RWPE2 (cell line): ENCODE data around the gene TNRC6B.
"Not testable (repeated sequence)": the region's sequence is repeated elsewhere in the genome, so short reads cannot be mapped to it uniquely, and the experiment has no call there.

Experiments used
- ATAC-seq: fragments of 200-7000 bp; cut with Tn5 transposase; 3 replicates; pipeline ENCODE4 v1.9.1; 2021; ENCODE audit warnings: low read depth
- DNase-seq: peaks from one replicate; pipeline ENCODE4 v3.0.0-alpha.2; 2020; ENCODE audit warnings: low spot score
- H3K27ac ChIP-seq: fragments of 450-650 bp; 2 replicates; pipeline ENCODE4 v1.5.1; 2017; ENCODE audit warnings: mild to moderate bottlenecking; ENCODE audit not compliant: poor library complexity, severe bottlenecking
- H3K27me3 ChIP-seq: fragments of 250-450 bp; sonication (Bioruptor Pico); 2 replicates; pipeline ENCODE4 v1.5.1; 2021; ENCODE audit warnings: mild to moderate bottlenecking, moderate library complexity; ENCODE audit not compliant: insufficient read depth, poor library complexity, severe bottlenecking
- H3K36me3 ChIP-seq: fragments of 250-450 bp; sonication (Bioruptor Pico); 2 replicates; pipeline ENCODE4 v1.5.1; 2020; ENCODE audit warnings: low read depth, mild to moderate bottlenecking, moderate library complexity
- H3K4me1 ChIP-seq: fragments of 250-450 bp; sonication (Bioruptor Pico); 2 replicates; pipeline ENCODE4 v1.5.1; 2021; ENCODE audit warnings: mild to moderate bottlenecking, moderate library complexity; ENCODE audit not compliant: insufficient read depth, poor library complexity, severe bottlenecking
- H3K4me3 ChIP-seq: fragments of 250-450 bp; sonication (Bioruptor Pico); 2 replicates; pipeline ENCODE4 v1.5.1; 2021; ENCODE audit warnings: mild to moderate bottlenecking, moderate library complexity; ENCODE audit not compliant: severe bottlenecking
- H3K9me3 ChIP-seq: fragments of 250-450 bp; sonication (Bioruptor Pico); 2 replicates; pipeline ENCODE4 v1.5.1; 2021; ENCODE audit warnings: mild to moderate bottlenecking, moderate library complexity; ENCODE audit not compliant: severe bottlenecking
- TF ChIP-seq, protein P1 (sequence below): fragments of 450-650 bp; IDR thresholded peaks from one replicate; pipeline ENCODE4 v1.5.1; 2017; ENCODE audit warnings: mild to moderate bottlenecking, moderate library complexity; ENCODE audit not compliant: poor library complexity, severe bottlenecking

The TNRC6B gene

DNA sequence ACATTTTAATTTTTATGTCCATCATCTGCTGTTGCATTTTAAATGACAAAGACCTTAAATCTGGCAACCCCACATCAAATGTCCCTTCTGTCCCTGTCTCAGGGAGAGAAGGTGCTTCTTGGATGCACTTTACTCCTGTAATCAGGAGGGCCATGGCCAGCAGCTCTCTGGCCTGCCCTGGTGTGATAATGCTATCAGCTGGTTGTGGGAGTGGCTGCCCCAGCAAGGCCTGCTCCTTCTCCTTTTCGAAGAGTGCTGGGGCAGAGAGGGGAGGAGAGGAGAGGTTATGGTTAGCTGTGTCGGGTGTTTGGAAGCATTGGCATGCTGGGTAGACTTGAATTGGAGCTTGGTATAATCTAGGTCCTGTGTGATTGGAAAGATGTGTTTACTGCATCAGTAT, 12.8 kb downstream of the TNRC6B start:
- Histone ChIP-seq H3K4me3 (no peak overlapping the region), H3K4me1 (peaks cover 13% of the 10 kb centered on the region), H3K27me3 (no peaks in the 10 kb centered on the region), H3K9me3 (peaks cover 2% of the 10 kb centered on the region), H3K27ac (no peak overlapping the region), H3K36me3 (no peaks in the 10 kb centered on the region)
- TF ChIP-seq, protein P1, sequence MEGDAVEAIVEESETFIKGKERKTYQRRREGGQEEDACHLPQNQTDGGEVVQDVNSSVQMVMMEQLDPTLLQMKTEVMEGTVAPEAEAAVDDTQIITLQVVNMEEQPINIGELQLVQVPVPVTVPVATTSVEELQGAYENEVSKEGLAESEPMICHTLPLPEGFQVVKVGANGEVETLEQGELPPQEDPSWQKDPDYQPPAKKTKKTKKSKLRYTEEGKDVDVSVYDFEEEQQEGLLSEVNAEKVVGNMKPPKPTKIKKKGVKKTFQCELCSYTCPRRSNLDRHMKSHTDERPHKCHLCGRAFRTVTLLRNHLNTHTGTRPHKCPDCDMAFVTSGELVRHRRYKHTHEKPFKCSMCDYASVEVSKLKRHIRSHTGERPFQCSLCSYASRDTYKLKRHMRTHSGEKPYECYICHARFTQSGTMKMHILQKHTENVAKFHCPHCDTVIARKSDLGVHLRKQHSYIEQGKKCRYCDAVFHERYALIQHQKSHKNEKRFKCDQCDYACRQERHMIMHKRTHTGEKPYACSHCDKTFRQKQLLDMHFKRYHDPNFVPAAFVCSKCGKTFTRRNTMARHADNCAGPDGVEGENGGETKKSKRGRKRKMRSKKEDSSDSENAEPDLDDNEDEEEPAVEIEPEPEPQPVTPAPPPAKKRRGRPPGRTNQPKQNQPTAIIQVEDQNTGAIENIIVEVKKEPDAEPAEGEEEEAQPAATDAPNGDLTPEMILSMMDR = no peak
- ATAC-seq = no peak
- DNase-seq = no peak

DNA sequence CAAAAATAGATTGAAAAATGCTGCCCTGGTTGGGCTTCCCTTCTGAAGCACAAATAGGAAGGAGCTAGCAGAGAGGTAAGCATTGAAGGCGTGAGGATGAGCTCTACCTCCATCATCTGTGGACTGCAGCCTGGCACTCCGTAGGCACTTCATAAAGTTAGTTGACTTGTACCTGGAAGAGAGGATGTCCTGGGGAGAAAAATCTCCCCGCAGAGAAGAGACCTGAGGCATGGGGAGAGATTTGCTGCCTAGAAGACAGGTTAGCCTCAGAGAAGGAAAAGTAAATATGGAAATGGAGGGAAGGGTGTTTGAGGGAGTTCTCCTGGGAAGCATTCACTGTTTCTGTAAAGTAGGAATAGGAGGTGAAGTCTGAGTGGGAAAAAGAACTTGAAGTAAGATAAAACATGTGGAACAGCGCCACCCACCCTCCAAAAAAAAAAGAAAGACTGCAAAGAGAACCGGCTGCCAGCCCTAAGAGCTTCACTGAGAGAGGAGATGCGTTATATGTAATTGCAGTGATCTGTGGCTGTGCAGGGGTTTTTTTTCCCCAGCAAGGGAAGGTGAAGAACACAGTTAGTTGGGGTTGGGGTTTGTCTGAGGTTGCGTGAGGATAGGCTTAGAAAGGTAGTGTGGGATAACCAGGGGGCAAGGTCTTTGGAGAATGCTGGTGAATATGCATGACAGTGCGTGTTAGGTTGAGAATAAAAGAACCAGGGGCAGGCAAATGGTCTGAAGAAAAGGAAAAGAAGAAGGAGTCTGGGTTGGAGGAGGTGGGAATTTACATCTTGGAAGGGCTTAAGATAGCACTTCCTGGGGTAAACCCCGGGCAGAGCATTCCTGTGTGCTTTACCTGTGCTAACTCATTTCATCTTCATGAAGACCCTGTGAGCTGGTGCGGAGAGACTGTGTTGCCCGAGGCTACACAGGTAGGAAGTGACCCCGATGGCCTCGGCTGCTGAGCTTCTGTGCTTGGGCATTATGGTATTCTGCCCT, 16.0 kb downstream of the TNRC6B start:
- Histone ChIP-seq H3K9me3 (peaks cover 2% of the 10 kb centered on the region), H3K4me3 (no peak overlapping the region), H3K27ac (no peak overlapping the region), H3K27me3 (no peaks in the 10 kb centered on the region), H3K4me1 (peaks cover 24% of the 10 kb centered on the region), H3K36me3 (no peaks in the 10 kb centered on the region)
- DNase-seq (no peak), ATAC-seq (0 out of 3 replicates have a peak, but pooled peaks have one; percentile 17)
- TF ChIP-seq, protein P1 = peak; percentile 51

DNA sequence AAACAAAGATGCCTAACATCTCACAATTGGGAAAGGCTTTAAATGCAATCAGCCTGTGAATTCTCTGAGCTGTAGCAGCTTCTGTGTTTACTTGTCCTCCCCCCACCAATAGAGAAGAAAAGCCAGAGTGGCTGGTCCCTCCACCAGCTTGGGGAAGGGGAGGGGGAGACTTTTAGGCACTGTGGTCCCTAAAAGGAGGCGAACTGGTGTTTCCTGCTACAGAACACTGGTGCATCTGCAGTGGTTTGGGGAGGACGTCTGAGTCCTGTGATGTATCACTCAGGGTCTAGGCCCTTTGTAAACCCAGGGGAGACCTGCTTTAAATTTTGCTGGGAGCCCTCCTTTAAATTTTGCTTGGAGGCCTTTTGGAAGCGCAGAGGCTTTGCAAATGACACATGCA, 16.9 kb downstream of the TNRC6B start:
- Histone ChIP-seq H3K9me3 (peaks cover 2% of the 10 kb centered on the region), H3K4me3 (no peak overlapping the region), H3K27ac (no peak overlapping the region), H3K4me1 (peaks cover 23% of the 10 kb centered on the region), H3K27me3 (no peaks in the 10 kb centered on the region), H3K36me3 (no peaks in the 10 kb centered on the region)
- DNase-seq = no peak
- ATAC-seq = no peak
- TF ChIP-seq, protein P1 = no peak

- H3K4me1 ChIP-seq = peaks cover 21% of the 10 kb centered on the region
Measured at GRCh38 chr22:40196628-40197360, 19.1 kb downstream of the TNRC6B start.

DNA sequence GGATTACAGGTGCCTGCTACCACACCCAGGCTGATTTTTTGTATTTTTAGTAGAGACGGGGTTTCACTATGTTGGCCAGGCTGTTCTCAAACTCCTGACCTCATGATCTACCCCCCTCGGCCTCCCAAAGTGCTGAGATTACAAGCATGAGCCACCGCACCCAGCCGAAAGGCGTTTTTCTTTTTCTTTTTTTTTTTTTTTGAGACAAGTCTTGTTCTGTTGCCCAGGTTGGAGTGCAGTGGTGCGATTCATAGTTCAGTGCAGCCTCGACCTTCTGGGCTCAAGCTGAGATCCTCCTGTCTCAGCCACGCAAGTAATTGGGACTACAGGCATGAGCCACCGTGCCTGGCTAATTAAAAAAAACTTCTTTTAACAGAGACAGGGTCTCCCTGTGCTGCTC, 19.7 kb downstream of the TNRC6B start:
- not testable (repeated sequence) for H3K27ac ChIP-seq

More at GRCh38 chr22:40196628-40197360, 19.1 kb downstream of the TNRC6B start:
- H3K27ac ChIP-seq = peak overlapping the region; percentile 37
- TF ChIP-seq, protein P1 = no peak
- no peaks in the 10 kb centered on the region for H3K9me3 ChIP-seq
- no peak overlapping the region for H3K4me3 ChIP-seq
- DNase-seq = no peak
- ATAC-seq = peak; percentile 96
- no peaks in the 10 kb centered on the region for H3K27me3 ChIP-seq
- H3K36me3 ChIP-seq = no peaks in the 10 kb centered on the region

More for the DNA sequence above, 19.7 kb downstream of the TNRC6B start:
- peaks cover 21% of the 10 kb centered on the region for H3K4me1 ChIP-seq
- not testable (repeated sequence) for ATAC-seq, H3K36me3 ChIP-seq, H3K4me3 ChIP-seq, H3K9me3 ChIP-seq, DNase-seq, H3K27me3 ChIP-seq
